Measurements from ENCODE around the gene EXOC3L1. TPM values are rescaled to one million over a fixed set of nuclear protein-coding genes. Genes with fewer than 3 reads are reported as not detected.

EXOC3L1 gene
- total RNA-seq, 1 experiment from 2014 or later = 4.0 TPM

DNA sequence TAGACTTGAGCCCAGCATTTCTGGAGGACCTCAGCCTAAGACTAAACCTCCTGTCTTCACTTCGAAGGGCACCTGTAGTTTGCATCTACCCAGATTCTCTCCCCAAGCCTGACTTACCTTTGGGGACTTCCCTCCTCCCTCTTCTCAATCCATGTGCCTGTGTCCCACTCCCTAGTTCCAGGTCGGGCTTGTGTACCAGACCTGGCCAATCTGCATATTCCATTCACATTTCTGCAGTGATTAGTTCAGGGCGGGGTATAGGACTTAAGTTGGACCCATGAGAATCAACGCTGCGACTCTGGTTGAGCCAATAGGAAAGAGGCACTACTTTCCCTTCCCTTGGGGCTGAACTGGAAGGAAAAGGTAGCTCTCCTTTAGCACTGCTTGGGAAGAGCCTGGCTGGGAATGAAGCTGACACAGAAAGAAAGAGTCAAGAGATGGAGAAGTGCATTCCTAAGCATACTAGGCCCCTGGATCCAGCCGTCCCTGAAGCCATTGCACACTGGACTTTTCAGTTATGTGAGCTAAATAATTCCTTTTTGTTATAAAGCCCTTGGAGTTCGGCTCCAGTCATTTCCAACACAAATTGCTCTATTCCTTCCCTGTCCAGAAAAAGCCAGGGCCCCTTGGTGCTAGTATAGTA, 32.7 kb downstream of the EXOC3L1 start (continued):
- TF ChIP-seq SOX15 (CRISPR knock-in tag; IDR thresholded peaks at IDR 0.05) (no peak), NR1H2 (CRISPR knock-in tag; IDR thresholded peaks at IDR 0.05) (no peak), ZNF138 (CRISPR knock-in tag; conservative IDR thresholded peaks at IDR 0.05) (no peak), SMAD4 (CRISPR knock-in tag; IDR thresholded peaks at IDR 0.05) (no peak), ZNF232 (CRISPR knock-in tag; IDR thresholded peaks at IDR 0.05) (no peak), GTF2I (CRISPR knock-in tag; conservative IDR thresholded peaks at IDR 0.05) (no peak), SP1 (CRISPR knock-in tag; conservative IDR thresholded peaks at IDR 0.05) (no peak), CDX4 (CRISPR knock-in tag; IDR thresholded peaks at IDR 0.05; ENCODE audit: borderline replicate concordance) (no peak), EMX1 (CRISPR knock-in tag; IDR thresholded peaks at IDR 0.05) (no peak), USF2 (CRISPR knock-in tag; IDR thresholded peaks at IDR 0.05) (no peak), MYBL2 (CRISPR knock-in tag; IDR thresholded peaks at IDR 0.05) (no peak)
- TF ChIP-seq, protein P1, sequence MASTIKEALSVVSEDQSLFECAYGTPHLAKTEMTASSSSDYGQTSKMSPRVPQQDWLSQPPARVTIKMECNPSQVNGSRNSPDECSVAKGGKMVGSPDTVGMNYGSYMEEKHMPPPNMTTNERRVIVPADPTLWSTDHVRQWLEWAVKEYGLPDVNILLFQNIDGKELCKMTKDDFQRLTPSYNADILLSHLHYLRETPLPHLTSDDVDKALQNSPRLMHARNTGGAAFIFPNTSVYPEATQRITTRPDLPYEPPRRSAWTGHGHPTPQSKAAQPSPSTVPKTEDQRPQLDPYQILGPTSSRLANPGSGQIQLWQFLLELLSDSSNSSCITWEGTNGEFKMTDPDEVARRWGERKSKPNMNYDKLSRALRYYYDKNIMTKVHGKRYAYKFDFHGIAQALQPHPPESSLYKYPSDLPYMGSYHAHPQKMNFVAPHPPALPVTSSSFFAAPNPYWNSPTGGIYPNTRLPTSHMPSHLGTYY (CRISPR knock-in tag; IDR thresholded peaks at IDR 0.05) = no peak
- TF ChIP-seq, protein P2, sequence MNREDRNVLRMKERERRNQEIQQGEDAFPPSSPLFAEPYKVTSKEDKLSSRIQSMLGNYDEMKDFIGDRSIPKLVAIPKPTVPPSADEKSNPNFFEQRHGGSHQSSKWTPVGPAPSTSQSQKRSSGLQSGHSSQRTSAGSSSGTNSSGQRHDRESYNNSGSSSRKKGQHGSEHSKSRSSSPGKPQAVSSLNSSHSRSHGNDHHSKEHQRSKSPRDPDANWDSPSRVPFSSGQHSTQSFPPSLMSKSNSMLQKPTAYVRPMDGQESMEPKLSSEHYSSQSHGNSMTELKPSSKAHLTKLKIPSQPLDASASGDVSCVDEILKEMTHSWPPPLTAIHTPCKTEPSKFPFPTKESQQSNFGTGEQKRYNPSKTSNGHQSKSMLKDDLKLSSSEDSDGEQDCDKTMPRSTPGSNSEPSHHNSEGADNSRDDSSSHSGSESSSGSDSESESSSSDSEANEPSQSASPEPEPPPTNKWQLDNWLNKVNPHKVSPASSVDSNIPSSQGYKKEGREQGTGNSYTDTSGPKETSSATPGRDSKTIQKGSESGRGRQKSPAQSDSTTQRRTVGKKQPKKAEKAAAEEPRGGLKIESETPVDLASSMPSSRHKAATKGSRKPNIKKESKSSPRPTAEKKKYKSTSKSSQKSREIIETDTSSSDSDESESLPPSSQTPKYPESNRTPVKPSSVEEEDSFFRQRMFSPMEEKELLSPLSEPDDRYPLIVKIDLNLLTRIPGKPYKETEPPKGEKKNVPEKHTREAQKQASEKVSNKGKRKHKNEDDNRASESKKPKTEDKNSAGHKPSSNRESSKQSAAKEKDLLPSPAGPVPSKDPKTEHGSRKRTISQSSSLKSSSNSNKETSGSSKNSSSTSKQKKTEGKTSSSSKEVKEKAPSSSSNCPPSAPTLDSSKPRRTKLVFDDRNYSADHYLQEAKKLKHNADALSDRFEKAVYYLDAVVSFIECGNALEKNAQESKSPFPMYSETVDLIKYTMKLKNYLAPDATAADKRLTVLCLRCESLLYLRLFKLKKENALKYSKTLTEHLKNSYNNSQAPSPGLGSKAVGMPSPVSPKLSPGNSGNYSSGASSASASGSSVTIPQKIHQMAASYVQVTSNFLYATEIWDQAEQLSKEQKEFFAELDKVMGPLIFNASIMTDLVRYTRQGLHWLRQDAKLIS (CRISPR knock-in tag; IDR thresholded peaks at IDR 0.05; ENCODE audit: borderline replicate concordance) = no peak
- TF ChIP-seq, protein P3, sequence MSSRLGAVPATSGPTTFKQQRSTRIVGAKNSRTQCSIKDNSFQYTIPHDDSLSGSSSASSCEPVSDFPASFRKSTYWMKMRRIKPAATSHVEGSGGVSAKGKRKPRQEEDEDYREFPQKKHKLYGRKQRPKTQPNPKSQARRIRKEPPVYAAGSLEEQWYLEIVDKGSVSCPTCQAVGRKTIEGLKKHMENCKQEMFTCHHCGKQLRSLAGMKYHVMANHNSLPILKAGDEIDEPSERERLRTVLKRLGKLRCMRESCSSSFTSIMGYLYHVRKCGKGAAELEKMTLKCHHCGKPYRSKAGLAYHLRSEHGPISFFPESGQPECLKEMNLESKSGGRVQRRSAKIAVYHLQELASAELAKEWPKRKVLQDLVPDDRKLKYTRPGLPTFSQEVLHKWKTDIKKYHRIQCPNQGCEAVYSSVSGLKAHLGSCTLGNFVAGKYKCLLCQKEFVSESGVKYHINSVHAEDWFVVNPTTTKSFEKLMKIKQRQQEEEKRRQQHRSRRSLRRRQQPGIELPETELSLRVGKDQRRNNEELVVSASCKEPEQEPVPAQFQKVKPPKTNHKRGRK (CRISPR knock-in tag; IDR thresholded peaks at IDR 0.05; ENCODE audit: borderline replicate concordance) = no peak

DNA sequence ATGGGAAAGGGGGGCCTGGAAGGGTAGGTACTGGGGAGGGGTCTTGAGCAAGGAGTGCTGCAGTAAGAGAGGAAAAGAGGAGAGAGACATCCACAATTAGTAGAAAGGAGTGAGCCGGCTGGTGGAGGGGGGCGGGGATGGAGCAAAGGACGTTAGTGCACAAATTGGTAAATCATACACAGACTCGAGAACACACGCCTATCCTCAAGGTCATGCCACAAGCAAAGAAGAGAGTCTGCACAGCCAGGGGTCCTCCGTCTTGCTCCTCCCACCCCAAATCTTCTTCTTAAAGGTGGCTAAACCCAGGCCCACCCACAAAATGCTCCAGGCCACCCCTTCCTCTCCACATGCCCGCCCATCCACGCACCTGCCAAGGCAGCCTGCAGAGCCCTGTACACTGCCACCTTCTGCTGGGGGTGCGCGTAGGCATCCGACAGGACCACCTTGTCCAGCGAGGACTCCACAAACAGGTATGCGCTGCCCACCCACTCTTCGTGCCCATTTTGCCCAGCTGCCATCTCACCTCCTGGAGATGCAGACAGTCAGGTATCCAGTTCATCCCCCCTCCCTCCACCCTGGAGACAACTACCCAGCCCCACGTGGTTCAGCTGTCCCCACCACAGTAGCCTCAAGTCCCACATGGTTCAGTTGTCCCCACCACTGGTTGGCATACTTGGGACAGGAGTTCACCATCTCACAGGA, 33.6 kb downstream of the EXOC3L1 start:
- DNase-seq (ENCODE audit: low spot score) (no peak), ATAC-seq (no peak)
- H3K36me3 Mint-ChIP-seq = peaks cover 2% of the 10 kb centered on the region; the same call in 1 of the 2 replicates
- no peak overlapping the region for H3K27ac Mint-ChIP-seq
- H3K4me3 Mint-ChIP-seq = no peak overlapping the region; the same call in 1 of the 2 replicates
- ChIA-PET POLR2A (no interaction called here), CTCF (interaction anchor here (1.2 to 15.3 kb wide), 19 partner anchors 13 to 272 kb away, joined by 5 to 386 read pairs (median 11); partner anchors contain the start of genes CES3, E2F4, HSF4 and MATCAP1)
- TF ChIP-seq CTCF (IDR thresholded peaks at IDR 0.05) (0 out of 2 replicates have a peak, but pooled peaks have one; percentile 10), ARID4B (CRISPR knock-in tag; IDR thresholded peaks at IDR 0.05; ENCODE audit: borderline replicate concordance) (no peak)
- H3K4me1 Mint-ChIP-seq = peaks cover 21% of the 10 kb centered on the region
- H3K27me3 Mint-ChIP-seq (ENCODE audit: low read depth) = peaks cover 100% of the 10 kb centered on the region
- H3K9me3 Mint-ChIP-seq = no peaks in the 10 kb centered on the region
